Measurements from ENCODE around the gene BMPER.

GRCh38 chr7:33909755-33910154 lies 4.4 kb downstream of the BMPER start:
- no peak for TF ChIP-seq CTCF (conservative IDR thresholded peaks at IDR 0.05 in 1 of 2, IDR thresholded peaks at IDR 0.05 in 1 of 2; ENCODE audit: low read depth in 1 of 2, low read length in 2 of 2)
- no peak for TF ChIP-seq EZH2 (IDR thresholded peaks at IDR 0.05; ENCODE audit: low read length, missing control alignments)
